ENCODE measurements around the gene TSC22D1. TPM values are rescaled to one million over a fixed set of nuclear protein-coding genes. Genes with fewer than 3 reads are reported as not detected.
"Not testable (repeated sequence)": the region's sequence is repeated elsewhere in the genome, so short reads cannot be mapped to it uniquely, and the experiment has no call there.

Gene TSC22D1
- total RNA-seq, 1 donor from 2014 or later = 48.4 TPM

DNA sequence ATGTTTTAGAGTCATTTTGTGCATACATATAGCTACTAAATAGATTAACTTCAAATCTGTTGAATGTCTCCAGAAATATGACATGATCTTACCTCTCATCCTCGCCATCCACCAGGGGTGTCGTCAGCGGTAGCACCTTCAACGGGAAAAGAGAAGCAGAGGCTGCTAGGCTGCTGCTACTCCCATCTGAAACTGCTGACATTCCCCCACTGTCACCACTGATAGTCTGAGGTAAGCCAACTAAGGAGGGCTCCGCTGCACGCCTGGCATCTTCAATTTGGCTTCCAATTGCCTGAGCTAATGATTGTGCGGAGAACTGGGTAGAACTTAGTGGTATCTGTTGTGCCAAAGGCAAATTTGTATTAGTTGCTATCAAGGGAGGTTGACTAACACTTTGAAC, 3.1 kb downstream of the TSC22D1 start:
- DNase-seq (ENCODE audit: low read depth in 2 of 2) = no peak

GRCh38 chr13:44566601-44567000, 9.5 kb downstream of the TSC22D1 start:
- DNase-seq (ENCODE audit: low read depth in 2 of 2) = no peak

- no peak for DNase-seq (ENCODE audit: low read depth in 2 of 2)
These were observed 10.2 kb downstream of the TSC22D1 start for GRCh38 chr13:44565881-44566280.

DNA sequence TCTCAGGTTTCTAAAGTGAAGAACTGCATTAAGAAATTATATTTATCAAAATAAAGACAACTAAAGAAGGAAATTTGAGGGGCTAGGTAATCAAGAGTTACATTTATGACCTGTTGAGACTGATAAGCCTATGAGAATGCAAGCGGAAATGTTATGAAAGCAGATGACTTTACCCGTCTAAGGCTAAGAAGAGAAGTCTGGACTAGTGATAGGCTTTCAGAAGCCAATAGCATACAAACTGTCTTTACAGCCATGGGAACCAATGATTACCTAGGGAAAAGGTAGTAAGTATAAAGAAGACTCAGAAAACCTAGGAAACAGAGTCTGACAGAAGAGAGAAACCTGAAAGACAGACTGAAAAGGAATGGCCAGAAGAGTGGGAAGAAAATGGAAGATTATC, 11.2 kb downstream of the TSC22D1 start:
- DNase-seq (ENCODE audit: low read depth in 2 of 2) = no peak

DNA sequence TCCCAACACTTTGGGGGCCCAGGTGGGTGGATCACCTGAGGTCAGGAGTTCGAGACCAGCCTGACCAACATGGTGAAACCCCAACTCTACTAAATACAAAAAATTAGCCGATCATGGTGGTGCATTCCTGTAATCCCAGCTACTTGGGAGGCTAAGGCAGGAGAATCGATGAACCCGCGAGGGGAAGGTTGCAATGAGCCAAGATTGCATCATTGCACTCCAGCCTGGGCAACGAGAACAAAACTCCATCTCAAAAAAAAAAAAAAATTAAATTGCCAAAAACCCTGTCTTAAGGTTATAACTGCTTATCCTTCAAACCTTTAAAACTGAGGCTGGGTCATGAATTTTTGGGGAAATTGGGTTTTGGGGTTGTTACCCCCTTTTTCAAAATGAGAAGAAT, 13.3 kb downstream of the TSC22D1 start:
- DNase-seq (ENCODE audit: low read depth in 2 of 2) = not testable (repeated sequence)

- DNase-seq (ENCODE audit: low read depth in 2 of 2) = no peak
These were observed 14.8 kb downstream of the TSC22D1 start for GRCh38 chr13:44561351-44561750.

- no peak for DNase-seq (ENCODE audit: low read depth in 2 of 2)
These were observed 18.1 kb downstream of the TSC22D1 start for GRCh38 chr13:44557986-44558385.

- no peak for DNase-seq (ENCODE audit: low read depth in 2 of 2)
These were observed 20.9 kb downstream of the TSC22D1 start for GRCh38 chr13:44555207-44555606.

- DNase-seq (ENCODE audit: low read depth in 2 of 2) = no peak
These were observed 26.7 kb downstream of the TSC22D1 start for GRCh38 chr13:44549476-44549875.

- DNase-seq (ENCODE audit: low read depth in 2 of 2) = no peak
These were observed 30.0 kb downstream of the TSC22D1 start for GRCh38 chr13:44546164-44546563.

DNA sequence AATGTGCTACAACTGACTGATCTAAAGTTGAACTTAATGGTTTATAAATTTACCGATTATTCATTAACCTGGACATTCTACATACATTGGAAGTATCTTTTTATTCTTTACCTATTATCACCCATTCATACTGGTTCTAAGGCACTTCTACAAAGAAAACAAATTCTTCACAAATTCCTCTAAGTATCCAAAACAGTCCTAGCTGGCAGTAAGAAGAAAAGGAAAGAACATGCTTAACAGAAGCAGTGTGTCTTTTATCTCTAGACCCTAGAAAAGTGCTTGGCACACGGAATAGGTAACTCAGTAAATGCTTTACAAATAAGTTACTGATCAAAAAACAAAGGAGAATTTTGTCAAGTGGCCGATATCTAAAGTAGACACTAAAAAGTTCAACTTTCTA, 32.8 kb downstream of the TSC22D1 start:
- no peak for DNase-seq (ENCODE audit: low read depth in 2 of 2)

- DNase-seq (ENCODE audit: low read depth in 2 of 2) = no peak
These were observed 33.8 kb downstream of the TSC22D1 start for GRCh38 chr13:44542361-44542760.

GRCh38 chr13:44541601-44542000, 34.5 kb downstream of the TSC22D1 start:
- no peak for DNase-seq (ENCODE audit: low read depth in 2 of 2)

DNA sequence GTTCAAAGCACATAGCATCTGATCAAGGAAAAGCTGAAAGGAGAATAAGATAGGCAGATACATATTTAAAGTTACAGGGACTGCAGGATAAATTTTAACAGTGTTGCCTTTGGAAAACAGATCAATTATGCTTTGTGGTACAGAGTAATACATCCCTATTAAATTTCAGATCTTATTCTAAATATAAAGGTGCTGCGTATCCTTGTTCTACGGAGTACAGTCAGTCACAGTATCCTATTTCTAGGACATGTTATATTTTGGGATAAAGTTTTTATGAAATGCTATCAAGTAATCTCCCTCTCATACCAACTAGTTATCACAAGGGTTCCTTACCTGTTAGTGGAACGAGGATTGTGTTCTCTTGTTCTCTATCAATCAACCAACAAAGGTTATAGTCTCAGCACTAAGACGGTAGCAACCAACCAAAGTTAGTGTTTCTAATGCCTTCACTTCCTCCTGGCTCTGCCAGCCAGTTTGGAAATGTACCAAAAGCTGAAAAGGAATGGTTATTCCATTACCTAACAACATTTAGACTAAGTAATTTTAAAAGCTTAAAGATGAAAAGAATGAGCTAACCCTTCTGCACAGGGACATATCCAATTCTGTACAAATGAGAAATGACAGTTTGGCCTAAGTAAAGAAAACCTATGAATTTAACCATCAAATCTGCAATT, 35.2 kb downstream of the TSC22D1 start:
- peak in 1 of 2 donors; percentile 2 for DNase-seq (ENCODE audit: low read depth in 2 of 2)

DNA sequence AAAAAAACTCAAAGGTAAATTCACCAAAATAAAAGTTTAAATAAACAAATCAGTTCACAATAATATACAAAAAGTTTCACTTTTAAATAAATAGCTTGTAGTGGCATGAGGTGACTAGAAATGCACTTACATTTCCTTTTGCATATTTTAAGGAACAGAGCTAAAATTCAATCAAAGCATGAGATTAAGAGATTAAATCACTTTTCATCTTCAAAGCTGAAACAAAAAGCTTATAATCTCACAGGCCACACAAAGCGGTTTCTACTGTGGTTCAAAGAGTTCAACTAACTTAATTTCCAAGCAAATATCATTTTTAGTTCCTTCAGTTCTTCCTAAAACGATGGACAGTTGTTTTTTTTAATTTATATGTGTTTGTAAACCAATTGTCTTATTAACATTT, 38.9 kb downstream of the TSC22D1 start:
- DNase-seq (ENCODE audit: low read depth in 2 of 2) = no peak

- peak; percentile 45 to 73 for DNase-seq (ENCODE audit: low read depth in 2 of 2)
These were observed 52.7 kb downstream of the TSC22D1 start for GRCh38 chr13:44523146-44524015.

DNA sequence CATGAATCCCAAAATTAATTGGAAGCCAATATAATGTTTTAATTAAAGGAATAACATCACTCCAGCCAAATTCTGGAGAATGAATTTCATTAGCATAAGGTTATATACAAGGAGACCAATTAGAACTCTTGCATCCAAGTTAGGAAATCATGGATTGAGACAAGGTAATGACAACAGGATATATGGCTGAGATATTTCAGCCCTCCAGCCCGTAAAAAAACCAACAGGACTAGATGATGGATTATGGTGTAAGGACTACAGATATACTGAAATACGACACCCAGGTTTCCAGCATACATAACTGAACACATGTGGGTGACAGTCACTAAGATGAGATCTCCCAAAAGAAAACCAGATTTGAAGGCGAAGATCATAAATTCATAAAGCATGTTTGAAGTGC, 56.5 kb downstream of the TSC22D1 start:
- DNase-seq (ENCODE audit: low read depth in 2 of 2) = no peak

DNA sequence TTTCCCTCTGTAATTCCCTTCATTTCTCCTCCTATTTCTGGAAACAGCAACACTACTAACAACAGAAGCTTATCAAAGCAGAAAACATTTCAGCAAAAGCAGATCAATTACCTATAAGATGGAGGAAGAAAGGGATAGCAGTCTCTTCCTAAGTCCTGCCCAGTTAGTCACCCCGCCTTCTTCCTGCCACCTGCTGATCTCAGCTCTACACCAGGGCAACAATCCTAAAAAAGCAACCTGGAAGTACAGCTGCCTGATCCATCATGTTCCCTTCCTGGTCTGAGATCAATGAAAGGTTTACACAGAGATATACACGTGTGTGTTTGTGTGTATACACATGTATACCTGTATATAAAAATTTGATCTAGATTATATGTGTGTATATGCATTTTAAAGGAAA, 59.4 kb downstream of the TSC22D1 start:
- peak in 1 of 2 donors; percentile 20 for DNase-seq (ENCODE audit: low read depth in 2 of 2)

DNA sequence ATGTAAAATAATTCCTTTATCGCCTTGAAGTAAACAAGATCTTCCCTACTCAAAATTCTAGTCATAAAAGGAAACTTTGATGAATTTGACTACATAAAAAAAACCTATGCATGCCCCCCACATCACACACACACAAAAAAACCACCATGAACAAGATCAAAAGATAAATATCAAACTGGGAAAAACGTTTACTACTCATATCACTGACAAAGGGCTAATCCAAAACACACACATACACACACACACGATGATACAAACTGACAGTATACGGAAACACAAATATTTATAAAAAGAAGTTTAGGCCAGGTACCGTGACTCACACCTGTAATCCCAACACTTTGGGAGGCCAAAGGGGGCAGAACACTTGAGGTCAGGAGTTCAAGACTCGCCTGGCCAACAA, 61.9 kb downstream of the TSC22D1 start:
- no peak for DNase-seq (ENCODE audit: low read depth in 2 of 2)

GRCh38 chr13:44509853-44510252, 66.3 kb downstream of the TSC22D1 start:
- not testable (repeated sequence) for DNase-seq (ENCODE audit: low read depth in 2 of 2)

DNA sequence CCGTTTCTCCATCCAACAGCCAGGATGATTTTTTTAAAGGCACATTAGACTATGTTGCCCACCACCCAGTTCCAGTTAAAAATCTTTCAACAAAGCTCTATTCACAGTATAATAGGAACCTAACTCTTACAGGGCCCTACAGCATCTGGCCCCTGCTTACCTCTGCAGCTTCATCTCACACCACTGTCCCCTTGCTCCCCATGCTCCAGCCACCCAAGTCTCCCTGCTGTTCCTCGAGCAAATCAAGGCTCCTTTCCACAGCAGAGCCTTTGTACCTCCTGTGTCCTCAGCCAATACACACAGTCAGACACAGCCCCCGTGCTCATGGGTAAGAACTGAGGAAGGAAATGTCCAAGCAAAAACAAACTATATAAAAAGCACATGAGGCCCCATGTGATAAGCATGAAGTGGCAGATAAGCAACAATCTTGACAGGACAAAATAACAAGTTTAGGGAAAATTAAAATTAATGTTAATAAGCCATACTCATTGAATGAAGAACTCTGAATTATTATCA, 67.5 kb downstream of the TSC22D1 start:
- peak in 1 of 2 donors; percentile 70 for DNase-seq (ENCODE audit: low read depth in 2 of 2)

DNA sequence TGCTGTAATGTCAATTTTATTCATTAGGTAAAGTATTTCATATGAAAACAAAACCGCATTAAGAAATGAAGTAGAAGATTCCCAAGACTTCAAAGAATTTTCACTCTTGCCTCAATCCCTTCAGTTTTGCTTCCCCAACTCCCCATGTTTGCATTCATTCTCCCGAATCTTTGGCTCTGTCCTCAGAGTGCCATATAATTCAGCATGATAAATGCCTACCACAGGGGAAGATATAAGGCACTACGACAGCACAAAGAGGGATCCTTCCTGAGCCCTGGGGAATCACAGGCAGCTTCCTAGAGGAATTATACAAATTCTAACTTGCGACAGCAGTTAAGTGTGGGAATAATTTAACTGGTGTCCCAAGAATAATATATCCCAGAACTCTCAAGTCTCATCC, 68.5 kb downstream of the TSC22D1 start:
- DNase-seq (ENCODE audit: low read depth in 2 of 2) = no peak

GRCh38 chr13:44506719-44507118, 69.4 kb downstream of the TSC22D1 start:
- DNase-seq (ENCODE audit: low read depth in 2 of 2) = no peak
